Germinal center (tissue), 1 donor: ENCODE data around the gene RRH.
"Not testable (repeated sequence)": the region's sequence is repeated elsewhere in the genome, so short reads cannot be mapped to it uniquely, and the experiment has no call there.

ENCODE experiments used
- DNase-seq: peaks from one replicate; pipeline ENCODE4 v3.0.0; 2012; ENCODE audit warnings: mixed read lengths, low spot score

The RRH gene

DNA sequence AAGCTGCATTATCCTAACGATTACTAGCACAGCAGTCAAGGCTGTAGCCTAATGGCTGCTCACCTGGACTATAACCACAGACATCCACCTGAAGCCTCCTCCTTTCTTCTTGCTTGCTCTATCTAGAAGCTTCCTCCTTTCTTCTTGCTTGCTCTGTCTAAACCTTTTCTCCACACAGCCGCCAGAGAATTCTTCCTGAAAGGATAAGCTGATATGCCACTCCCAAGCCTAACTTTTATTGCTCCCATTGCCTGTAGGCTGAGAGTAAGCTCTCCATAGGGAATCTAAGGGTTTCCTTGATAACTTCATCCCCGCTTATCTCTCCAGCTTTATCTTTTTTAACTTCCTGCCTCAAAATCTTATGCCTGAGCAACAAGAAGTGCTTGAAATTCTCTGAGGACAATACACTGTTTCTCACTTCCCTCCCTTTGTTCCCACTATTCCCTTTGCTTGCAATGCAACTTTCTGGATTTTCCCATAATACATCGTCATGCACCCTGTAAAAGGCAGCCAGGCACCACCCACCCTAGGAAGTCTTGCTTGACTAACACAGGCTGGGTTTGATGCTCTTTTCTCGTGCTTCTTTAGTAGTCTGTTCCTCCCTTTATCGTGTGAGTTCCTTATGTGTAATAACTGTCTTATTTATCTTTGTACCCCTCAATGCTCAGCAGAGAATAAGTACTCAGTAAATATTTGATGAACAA lies 18.8 kb downstream of the RRH start:
- no peak for DNase-seq

DNA sequence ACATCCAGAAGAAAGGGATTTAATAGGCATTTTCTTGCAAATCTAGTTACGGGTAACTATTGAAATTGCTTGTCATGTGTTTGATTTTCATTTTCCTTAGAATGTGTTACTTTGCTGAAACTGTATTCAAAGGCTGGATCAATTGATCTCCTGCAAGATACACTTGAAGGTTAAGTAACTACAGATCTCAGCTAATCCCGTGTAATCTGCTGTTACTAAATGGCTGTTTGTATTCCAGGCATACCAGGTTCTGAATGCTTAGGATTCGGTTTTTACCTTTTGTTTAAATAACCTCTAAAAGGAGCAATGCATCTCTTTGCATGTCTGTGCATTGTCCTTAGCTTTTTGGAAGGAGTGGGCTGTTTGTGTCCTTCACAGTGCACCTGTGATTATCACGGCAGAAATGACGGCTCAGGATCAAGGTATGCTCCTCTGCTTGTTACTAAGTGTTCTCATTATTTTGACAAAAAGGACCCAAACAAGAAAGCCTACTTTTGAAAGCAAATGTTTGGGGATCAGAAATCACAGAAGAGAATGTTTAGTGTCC lies 20.2 kb downstream of the RRH start, which contains the start of gene LRIT3:
TSS of gene LRIT3 (plus strand) at position 212 of the 547 bp plus-strand sequence. CDS start at position 307, 95 bp downstream.
- DNase-seq: no peak

DNA sequence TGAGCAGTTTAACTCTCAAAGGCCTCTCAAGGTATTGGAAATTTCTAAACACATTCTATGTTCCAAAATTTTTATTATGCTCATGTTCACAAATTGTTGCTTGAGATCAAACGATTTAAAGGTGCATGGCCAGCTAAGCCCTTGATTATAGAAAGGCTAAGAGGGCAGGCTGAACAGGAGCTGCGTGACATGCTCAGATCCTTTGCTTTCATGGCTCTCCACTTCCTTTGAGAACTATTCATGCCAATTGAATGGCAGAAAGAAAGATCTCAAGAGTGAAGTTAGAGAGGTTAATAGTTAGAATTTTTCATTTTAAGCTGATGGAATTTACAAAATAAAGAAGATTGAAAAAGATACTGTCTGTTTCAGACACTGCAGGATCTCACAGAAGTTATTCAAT lies 20.7 kb downstream of the RRH start:
- no peak for DNase-seq

GRCh38 chr4:109850601-109851000 lies 22.8 kb downstream of the RRH start:
- no peak for DNase-seq

DNA sequence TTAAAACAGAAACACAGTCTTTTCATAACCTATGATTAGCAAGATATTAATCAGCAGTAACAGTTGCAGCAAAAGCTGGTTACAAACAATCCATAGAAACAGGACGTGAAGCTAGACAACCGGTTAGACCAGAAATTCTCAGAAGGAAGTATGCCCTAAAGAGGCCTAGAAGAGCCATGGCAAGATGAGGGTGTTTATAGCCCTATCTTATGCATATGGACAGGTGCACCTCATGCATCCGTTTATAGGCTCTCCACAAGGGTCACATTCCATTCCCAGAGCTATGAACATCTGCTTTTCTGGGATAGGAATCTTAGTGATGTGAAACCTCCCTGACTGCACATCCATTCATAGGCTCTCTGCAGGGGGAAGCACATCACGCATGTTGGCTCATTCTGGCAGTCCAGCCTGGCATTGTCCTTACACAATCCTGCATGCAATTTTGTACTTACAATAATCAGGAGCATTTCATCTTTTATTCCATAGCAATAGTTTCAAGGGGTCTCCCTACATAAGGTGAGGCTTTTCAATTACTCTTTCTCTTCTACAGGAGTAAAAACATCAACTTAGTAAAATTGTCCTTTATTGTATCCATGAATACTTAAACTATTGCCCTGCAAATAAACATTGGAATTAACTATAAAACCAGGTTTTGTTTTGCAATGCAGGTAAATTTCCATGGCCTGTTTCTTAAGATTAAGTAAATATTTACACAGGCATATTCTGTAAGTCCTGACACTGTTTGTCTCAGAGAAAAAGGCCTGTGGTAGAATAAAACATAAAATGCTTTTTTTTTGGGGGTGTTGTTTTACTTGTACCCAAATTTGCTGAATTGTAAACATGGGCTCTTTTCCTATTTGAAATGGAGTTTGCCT lies 31.9 kb downstream of the RRH start:
- not testable (repeated sequence) for DNase-seq

- DNase-seq: no peak
Measured at GRCh38 chr4:109861271-109861670, 33.5 kb downstream of the RRH start.

GRCh38 chr4:109861916-109862511 lies 34.2 kb downstream of the RRH start:
- no peak for DNase-seq

- DNase-seq: no peak
Measured at GRCh38 chr4:109864134-109864533, 36.4 kb downstream of the RRH start.

- no peak for DNase-seq
Measured at GRCh38 chr4:109870061-109870460, 42.3 kb downstream of the RRH start.

DNA sequence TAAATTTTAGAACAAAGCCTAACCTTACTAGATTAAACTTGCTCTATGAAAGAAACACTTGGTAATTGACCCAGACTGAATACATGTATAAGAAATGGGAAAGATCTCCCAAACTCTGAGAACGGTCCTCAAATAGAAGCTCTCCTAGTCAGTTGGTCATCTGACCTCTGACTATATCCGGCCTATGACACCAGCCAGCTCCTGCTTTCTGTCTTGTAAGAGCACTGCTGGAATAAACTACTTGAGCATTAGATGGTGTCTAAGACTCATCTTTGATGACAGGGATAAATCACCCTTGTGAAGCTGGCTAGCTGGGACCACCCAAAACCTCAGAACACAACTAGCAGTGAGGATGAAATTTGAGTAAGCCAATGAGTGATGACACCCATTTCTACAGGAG lies 44.3 kb downstream of the RRH start:
- DNase-seq: no peak

GRCh38 chr4:109872950-109873656 lies 45.3 kb downstream of the RRH start:
- DNase-seq: no peak

GRCh38 chr4:109873791-109874514 lies 46.2 kb downstream of the RRH start:
- no peak for DNase-seq

DNA sequence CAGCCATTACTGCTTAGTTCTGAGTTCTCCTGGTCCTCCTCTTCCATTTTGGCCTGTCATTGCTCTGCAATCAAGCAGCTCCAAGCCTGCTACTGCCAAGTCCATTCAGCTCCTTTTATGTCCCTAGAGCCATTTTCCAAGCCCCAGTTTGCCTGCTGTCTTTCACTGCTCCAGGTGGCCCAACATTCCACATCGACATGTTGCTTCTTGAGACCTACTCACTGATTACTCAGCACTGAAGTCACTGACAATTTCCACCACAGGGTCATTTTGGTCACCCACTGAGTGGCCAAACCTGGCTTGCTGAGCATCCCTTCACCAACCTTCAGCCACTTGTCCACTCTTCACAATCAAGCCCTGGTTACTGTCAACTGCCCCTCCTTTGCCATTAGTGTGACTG lies 47.3 kb downstream of the RRH start:
- DNase-seq: no peak

GRCh38 chr4:109875553-109875952 lies 47.8 kb downstream of the RRH start:
- DNase-seq: not testable (repeated sequence)

DNA sequence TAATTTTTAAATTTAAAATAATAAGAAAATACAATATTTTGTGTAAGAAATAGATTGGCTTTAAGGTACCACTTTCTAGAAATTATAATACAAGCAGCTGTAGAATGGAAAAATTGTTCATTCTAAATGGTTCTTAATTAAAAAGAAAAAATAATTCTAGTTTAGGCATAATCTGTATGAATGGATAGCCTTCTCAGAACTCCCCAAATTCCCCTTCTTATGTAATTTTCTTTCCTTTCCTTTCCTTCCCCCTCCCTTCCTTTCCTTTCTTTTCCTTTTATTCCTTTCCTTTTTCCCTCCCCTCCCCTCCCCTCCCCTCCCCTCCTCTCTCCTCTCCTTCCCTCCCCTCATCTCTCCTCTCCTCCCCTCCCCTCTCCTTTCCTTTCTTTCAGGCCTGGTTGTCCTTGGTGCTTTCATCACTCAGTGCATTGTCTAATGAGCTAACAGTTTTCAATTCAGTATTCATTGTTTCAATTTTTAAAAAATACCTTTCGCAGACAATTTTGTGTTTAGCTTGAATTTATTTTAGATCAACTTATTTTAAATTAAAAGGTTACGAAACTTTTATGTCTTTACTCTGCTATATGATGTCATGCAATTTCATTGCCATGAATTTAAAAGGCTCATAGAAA lies 49.0 kb downstream of the RRH start:
- DNase-seq: no peak

DNA sequence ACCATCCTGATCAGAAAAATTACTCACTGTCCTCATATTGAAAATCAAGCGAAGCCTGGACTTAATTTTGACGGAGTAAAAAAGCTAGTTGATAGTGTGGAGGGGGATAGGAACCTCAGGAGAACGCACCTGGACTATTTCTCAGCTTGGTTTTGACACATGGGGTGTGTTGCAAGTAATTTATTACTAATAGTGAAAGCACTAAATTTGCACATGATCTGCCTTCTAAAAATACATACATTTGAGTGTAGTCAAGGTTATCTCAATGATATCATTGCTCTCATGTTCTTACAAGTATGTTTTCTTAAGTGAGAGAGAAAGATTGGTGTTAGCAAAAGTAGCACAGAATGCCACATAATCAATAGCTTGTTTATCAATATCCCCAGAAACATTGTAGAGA lies 49.6 kb downstream of the RRH start:
- DNase-seq: no peak

DNA sequence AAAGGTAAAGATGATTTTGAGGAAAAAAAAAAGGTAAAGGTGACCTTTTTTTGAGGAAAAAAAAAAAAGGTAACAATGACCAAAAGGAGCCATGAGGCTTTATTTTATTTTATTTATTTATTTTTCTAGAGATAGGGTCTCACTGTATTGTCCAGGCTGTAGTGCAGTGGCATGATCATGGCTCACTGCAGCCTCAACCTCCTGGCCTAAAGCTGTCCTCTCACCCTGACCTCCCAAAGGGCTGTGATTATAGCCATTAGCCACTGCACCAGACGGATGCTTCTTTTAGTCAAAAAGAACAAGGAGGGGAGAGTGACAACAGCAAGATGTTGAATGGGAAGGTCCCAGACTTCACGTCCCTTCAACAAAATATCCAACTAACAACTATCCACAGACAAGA lies 50.6 kb downstream of the RRH start:
- no peak for DNase-seq

DNA sequence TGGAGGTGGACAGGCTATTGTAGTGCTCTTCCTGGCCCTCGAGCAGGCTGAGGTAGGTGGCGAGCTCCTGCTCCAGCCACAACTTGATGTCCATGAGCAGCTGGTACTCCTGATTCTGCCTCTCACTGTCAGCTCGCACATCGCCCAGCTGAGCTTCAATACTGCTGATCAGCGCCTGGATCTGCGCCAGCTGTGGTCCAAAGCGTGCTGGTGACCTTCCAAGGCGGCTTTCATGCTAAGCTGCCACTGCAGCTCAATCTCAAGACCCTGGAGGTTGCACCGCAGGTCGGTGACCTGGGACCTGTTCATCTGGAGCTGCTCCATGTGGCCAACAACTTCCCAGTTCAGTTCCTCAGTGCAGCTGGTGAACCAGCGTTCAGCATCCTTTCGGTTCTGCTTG lies 51.3 kb downstream of the RRH start:
- no peak for DNase-seq

DNA sequence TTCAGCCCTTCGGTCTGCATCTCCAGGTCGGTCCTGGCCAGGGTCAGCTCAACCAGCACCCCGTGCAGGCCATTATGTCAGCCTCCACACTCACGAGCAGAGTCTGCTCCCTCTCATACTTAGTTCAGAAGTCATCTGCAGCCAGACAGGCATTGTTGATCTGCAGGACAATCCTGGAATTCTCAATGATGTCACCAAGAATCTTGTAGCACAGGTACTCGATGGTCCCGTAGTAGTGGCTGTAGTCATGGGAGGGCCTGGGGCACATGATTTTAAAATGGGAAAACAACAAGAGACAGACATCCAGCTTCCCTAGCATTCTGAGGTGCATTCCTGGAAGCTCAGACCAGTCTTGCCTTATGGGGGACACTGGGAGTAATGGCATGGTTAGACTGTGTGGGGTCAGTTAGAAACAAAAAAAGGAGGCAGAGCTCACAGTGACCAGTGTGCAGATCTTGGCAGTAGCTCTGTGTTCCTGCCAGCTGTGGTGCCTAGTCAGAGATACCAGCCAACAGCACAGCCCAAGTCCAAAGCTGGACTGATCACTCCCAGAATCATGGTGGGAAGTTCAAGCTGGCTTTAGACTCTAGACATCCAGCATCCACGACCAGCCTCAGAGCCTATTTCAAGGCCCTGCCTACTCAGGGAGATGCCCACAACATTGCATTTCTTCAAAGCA lies 52.0 kb downstream of the RRH start:
- no peak for DNase-seq

DNA sequence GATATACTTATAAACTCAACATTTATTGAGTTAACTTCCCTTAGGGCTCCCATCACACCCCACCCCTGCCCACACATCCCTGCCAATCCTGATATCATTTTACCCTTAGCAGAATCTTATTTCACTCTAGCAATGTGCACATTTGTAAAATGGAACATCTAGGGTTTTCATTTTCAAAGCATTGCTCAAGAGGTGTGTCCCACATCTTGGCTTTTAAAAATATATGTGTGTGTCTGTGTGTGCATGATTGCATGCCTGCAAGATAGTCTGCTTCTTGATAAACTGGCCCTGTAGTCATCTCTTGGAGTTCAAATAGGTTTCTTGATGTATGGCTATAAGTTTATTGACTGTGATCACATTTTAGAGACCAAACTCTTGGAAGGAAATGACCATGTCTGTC lies 58.5 kb downstream of the RRH start:
- no peak for DNase-seq
